HG03064 (cell line): ENCODE measurements around the gene STX16.
"Not testable (repeated sequence)": the region's sequence is repeated elsewhere in the genome, so short reads cannot be mapped to it uniquely, and the experiment has no call there.

Experiments used
- ATAC-seq: cut with Tn5 transposase; IDR thresholded peaks from one replicate; pipeline ENCODE4 v1.9.1; 2021; ENCODE audit warnings: low read depth; ENCODE audit not compliant: unreplicated experiment

The STX16 gene

DNA sequence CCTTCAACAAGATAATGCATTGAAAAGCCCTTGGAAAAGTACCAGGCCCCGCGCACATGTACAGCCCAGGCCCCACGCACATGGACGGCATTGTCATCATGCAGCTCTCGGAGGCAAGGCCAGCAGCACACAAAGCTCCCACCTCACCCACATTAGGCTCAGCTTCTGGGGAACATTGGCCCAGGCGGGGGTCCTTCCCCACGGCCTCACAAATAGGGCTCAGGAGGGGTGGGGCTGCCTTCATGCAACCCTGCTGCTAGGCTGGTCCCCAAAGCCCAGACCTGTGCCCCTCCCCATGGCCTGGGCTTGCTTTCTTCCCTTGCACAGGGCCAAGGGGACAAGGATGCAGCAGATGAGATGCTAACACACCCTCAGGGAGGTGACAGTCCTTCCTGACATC lies 68.2 kb downstream of the STX16 start:
- ATAC-seq: no peak

DNA sequence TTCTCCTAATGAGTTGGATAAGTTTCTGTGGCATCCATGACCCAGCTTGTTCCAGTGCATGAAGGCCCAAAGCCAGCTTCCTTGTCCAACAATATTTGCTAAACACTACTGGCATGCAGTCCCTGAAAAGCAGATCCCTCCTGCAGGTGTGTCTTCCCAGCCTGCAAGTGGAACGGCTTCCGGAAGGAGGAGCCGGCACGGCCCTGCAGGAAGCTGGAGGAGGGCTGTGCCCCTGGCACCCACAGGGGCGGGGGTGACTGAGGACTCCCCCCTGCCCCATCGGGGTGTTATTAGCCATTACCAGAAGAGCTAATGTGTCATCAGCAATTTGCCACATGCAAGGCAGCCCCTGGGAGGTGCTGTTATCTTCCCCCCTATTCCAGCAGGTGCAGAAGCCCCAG lies 68.9 kb downstream of the STX16 start:
- no peak for ATAC-seq

DNA sequence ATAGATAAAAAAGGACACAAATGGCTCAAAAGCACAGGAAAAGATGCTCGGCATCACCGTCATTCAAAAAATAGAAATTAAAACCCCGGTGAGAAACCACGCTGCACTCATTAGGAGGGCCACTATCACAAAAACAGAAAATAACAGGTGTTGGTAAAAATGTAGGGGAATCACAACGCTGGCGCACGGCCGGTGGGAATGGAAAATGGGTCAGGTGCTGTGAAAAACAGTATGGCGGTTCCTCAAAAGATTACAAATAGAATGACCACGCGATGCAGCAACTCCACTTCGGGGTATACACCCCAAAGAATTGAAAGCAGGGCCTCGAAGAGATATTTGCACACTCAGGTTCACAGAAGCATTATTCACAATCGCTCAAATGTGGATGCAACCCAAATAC lies 69.8 kb downstream of the STX16 start:
- ATAC-seq: no peak

DNA sequence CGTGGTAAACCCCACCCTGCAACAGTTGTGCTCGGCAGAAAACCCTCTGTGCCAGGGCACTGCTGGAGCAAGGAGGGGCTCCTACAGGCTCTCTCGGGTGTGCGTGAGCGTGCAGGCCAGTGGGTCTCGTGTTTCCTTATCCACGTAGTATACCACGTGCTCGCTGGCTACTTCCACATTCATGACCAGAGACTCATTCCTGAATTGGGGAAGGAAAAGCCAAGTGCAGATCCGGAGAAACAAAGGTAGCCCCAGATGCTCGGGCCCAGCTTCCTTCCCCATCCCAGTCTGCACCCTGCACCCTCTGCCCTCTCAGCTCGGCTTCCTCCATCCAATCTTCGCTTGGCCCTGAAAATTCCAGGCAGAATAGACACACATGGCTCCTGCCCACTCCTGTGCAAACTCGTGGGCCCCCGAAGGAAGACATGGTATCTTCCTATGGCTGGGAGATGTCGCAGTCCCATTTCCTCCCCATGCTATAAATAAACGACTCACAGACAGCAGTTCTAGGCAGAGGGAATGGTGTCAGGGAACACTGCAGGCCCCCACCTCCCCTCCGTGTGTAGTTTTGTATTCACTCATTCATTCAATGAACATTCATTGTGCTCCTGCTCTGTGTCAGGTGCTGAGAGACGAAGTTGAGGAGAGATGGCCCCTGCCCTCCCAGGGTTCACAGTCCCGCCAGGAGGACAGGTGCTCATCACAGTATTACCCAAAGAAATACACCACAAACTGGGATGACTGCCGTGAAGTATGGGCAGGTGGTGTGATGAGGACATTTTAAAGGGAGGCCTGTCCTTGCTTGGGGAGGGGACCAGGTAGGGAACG lies 71.1 kb downstream of the STX16 start:
- no peak for ATAC-seq

DNA sequence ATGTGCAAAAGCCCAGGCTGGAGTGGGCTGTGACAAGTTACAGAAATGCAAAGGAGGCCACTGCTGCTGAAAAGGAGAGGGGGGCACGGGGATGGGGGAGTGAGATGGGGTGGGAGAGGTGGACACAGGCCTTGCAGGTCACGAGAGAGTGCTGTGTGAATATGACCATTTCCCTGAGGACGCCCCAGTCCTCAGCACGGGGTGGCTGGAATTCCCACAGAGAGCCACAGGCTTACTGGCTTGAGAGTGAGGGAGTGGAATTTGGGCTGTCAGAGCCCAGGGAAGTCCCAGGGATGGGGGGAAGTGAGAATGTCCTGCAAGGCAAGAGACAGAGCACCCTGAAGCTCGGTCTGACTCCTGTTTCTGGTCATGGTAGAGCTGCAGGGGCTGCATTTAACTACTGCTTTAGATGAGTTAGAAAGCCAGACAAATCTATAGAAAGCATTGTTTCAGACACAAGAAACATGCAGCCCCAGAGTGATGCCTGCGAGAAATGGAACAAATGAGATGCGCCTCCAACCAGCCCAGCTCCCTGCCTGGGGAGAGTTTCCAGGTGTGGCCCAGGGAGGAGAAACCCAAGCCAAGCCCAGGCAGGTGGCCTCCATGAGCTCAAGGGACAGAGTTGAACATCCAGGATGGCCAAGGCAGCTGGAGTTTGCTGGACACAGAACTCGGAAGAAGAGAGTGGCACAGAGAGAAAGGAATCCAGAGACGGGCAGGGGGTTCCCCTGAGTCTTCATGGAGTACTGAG lies 72.0 kb downstream of the STX16 start:
- no peak for ATAC-seq

DNA sequence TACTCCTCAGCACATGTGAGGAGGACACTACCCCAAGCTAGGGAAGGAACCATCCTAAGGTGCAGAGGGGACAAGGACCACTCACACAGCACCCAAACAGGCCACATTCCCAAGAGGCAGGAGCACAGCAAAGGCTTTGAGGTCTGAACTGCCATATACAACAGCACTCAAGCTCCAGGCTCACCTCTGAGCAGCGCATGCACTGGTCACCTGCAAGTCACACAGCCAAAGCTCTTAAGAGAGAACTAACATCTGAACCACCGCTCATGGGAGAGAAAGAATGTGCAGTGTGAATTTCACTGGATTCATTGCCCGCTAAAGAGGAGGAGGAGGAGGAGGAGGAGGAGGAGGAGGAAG lies 72.5 kb downstream of the STX16 start:
- ATAC-seq: no peak

DNA sequence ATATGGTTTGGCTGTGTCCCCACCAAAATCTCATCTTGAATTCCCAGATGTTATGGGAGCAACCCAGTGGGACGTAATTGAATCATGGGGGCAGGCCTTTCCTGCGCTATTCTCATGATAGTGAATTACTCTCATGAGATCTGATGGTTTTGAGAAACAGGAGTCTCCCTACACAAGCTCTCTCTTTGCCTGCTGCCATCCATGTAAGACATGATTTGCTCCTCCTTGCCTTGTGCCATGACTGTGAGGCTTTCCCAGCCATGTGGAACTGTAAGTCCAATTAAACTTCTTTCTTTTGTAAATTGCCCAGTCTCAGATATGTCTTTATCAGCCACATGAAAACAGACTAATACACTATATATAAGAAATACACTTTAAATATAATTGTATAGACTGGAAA lies 75.1 kb downstream of the STX16 start:
- not testable (repeated sequence) for ATAC-seq
